Fibroblast of mammary gland (primary cell): ENCODE results near the gene GNMT.

Source experiments
- DNase-seq: peaks from one replicate; pipeline ENCODE4 v3.0.0-alpha.2; 2010; ENCODE audit warnings: low read depth
- H3K4me3 ChIP-seq: 2 replicates; pipeline ENCODE4 v1.5.1; 2011; ENCODE audit warnings: low read depth, mild to moderate bottlenecking, low read length, moderate library complexity; ENCODE audit not compliant: control insufficient read depth
- CTCF ChIP-seq: conservative IDR thresholded peaks from 2 replicates; pipeline ENCODE4 v1.5.1; 2011; ENCODE audit warnings: low read depth, low read length, inconsistent platforms; ENCODE audit not compliant: control insufficient read depth, insufficient read depth

GNMT gene

GRCh38 chr6:42961020-42961470 lies 491 bp downstream of the GNMT start:
- no peak for TF ChIP-seq CTCF
- no peak for DNase-seq
- peak overlapping the region; percentile 45 for H3K4me3 ChIP-seq

GRCh38 chr6:42962096-42962495 lies 1.5 kb downstream of the GNMT start:
- no peak overlapping the region for H3K4me3 ChIP-seq
- no peak for TF ChIP-seq CTCF
- no peak for DNase-seq

DNA sequence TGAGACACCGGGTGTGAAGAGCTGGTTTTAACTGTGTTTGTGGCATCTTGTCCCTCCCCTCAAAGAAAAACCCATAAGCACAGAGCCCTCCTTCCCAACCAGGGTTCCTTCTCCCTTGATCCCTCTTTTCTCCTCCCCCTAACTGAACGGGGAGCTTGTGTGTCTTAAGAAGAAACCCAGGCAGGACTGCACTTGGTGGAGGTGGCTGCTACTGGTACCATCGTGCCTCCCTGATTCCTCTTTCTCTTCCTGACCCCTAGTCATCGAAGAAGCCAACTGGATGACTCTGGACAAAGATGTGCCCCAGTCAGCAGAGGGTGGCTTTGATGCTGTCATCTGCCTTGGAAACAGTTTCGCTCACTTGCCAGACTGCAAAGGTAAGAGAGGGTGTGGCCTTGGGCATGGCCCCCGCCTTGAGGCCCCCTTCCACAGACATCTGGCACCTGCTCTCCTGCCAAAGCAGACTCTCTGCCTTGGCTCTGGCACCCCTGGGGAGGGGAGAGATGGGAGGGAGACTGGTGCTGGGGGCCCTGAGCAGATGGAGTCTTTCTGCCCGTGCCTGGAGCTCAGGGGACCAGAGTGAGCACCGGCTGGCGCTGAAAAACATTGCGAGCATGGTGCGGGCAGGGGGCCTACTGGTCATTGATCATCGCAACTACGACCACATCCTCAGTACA lies 2.1 kb downstream of the GNMT start:
- DNase-seq = no peak
- H3K4me3 ChIP-seq = no peak overlapping the region

GRCh38 chr6:42963179-42963854 lies 2.8 kb downstream of the GNMT start:
- no peak overlapping the region for H3K4me3 ChIP-seq
- DNase-seq = no peak

More for the DNA sequence above, 2.1 kb downstream of the GNMT start:
- TF ChIP-seq CTCF = no peak

DNA sequence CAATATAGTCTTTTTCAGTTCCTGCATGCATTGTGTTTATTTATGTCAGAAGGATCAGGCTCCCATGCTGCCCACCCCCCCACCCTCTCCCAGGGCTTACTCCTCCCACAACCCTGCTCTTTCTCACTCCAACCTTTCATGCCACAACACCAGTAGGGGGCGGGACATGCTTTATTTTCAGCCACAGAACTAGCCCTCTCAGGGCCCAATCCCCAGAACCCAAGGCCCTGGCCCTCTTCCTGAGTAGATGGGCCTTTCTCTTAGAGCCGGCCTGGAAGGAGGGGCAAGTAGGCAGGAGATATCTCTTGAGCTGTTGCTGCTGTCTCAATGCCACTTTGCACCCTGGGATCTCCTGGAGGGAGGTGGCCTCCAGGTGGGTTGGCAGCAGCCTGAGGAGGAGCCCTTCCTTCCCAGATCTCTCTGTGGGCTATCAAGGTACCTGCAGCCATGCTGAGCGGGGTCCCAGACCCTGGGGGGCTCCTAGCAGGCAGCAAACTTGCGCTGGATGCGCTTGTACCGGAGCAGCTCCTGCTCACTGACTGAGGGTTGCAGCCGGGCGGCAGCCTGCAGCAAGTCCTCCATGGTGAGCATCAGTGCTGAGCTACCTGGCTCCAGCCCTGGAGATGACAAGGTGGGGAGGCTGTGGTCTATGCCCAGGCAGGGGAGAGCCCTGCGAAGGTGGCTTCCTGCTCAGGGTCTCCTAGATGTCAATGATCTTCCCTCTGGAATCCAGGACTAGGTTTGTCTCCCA lies 3.5 kb downstream of the GNMT start:
- H3K4me3 ChIP-seq = no peak overlapping the region
- DNase-seq = peak; percentile 61
- peak; percentile 28 for TF ChIP-seq CTCF

More at GRCh38 chr6:42963179-42963854, 2.8 kb downstream of the GNMT start:
- TF ChIP-seq CTCF = no peak

DNA sequence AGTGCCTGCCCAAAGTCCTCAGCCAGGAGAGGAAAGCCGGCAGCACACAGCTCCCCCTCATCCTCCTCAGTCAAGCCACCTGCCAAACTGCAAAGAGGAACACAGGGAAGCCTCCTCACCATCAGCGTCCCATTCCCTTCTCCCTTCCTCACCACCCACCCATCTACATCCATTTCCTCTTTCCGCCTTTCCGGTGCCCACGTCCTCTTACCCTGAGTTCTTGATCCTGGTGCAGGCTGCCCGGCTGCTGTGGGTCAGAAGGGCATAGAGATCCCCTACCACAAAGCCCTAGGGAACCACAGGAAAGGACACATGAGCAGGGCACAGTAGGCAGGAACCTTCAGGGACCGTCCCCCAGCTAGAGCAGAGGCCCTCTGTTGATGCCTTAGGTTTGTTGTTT lies 6.0 kb downstream of the GNMT start:
- no peak for TF ChIP-seq CTCF
- no peak overlapping the region for H3K4me3 ChIP-seq
- no peak for DNase-seq
